ENCODE data around the gene SLC2A13. TPM values are rescaled to one million over a fixed set of nuclear protein-coding genes. Genes with fewer than 3 reads are reported as not detected.

The SLC2A13 gene
- total and polyA plus RNA-seq, 4 donors: 1.9 to 20.2 (median 6.9) TPM

- Histone ChIP-seq H3K4me3 (ENCODE audit: low read depth in 1 of 3, low read length in 3 of 3) (no peak overlapping the region), H3K27ac (ENCODE audit: low read depth in 1 of 2, low read length in 2 of 2) (peak overlapping the region; percentile 87 to 90), H3K9ac (ENCODE audit: low read depth in 1 of 2, low read length in 2 of 2) (peak overlapping the region; percentile 65 to 66), H3K4me1 (ENCODE audit: control insufficient read depth in 4 of 4, insufficient read depth in 4 of 4, low read length in 3 of 4) (peaks cover 2 to 16% (median 10%) of the 10 kb centered on the region in 4 donors), H3K27me3 (ENCODE audit: control insufficient read depth in 4 of 4, insufficient read depth in 4 of 4, low read length in 3 of 4) (no peaks in the 10 kb centered on the region), H3K36me3 (ENCODE audit: control insufficient read depth in 4 of 4, insufficient read depth in 3 of 4, low read depth in 1 of 4, low read length in 3 of 4) (peaks cover 0 to 2% (median 0%) of the 10 kb centered on the region in 4 donors), H3K9me3 (ENCODE audit: control insufficient read depth in 4 of 4, low read length in 3 of 4) (no peaks in the 10 kb centered on the region)
- DNase-seq (ENCODE audit: low spot score): no peak
- TF ChIP-seq RXRA (IDR thresholded peaks at IDR 0.05) (peak in 1 of 2 donors; percentile 54), YY1 (IDR thresholded peaks at IDR 0.05) (peak; percentile 38), HNF4G (IDR thresholded peaks at IDR 0.05) (no peak), GABPA (IDR thresholded peaks at IDR 0.05 in 1 of 2, conservative IDR thresholded peaks at IDR 0.05 in 1 of 2) (no peak), HNF4A (conservative IDR thresholded peaks at IDR 0.05) (peak in 1 of 2 donors; percentile 52), NR2F2 (IDR thresholded peaks at IDR 0.05) (no peak), SP1 (IDR thresholded peaks at IDR 0.05) (peak; percentile 64), FOXA1 (IDR thresholded peaks at IDR 0.05) (peak; percentile 79), MAX (IDR thresholded peaks at IDR 0.05) (no peak), REST (IDR thresholded peaks at IDR 0.05) (peak; percentile 48), CTCF (IDR thresholded peaks at IDR 0.05; ENCODE audit: low read depth, low read length, missing input control) (no peak), ATF3 (IDR thresholded peaks at IDR 0.05) (no peak), TAF1 (conservative IDR thresholded peaks at IDR 0.05) (no peak), RAD21 (IDR thresholded peaks at IDR 0.05) (peak; percentile 54 to 69), FOXA2 (IDR thresholded peaks at IDR 0.05) (peak; percentile 83), JUND (IDR thresholded peaks at IDR 0.05) (peak; percentile 27 to 59), EGR1 (IDR thresholded peaks at IDR 0.05; ENCODE audit: low read depth in 2 of 2) (no peak)
- TF ChIP-seq, protein P1, sequence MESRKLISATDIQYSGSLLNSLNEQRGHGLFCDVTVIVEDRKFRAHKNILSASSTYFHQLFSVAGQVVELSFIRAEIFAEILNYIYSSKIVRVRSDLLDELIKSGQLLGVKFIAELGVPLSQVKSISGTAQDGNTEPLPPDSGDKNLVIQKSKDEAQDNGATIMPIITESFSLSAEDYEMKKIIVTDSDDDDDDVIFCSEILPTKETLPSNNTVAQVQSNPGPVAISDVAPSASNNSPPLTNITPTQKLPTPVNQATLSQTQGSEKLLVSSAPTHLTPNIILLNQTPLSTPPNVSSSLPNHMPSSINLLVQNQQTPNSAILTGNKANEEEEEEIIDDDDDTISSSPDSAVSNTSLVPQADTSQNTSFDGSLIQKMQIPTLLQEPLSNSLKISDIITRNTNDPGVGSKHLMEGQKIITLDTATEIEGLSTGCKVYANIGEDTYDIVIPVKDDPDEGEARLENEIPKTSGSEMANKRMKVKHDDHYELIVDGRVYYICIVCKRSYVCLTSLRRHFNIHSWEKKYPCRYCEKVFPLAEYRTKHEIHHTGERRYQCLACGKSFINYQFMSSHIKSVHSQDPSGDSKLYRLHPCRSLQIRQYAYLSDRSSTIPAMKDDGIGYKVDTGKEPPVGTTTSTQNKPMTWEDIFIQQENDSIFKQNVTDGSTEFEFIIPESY (IDR thresholded peaks at IDR 0.05): peak; percentile 61
- WGBS: 32% methylated on average over 3 of the region's 3 CpGs
Measured at GRCh38 chr12:39824505-39825212, 281.2 kb downstream of the SLC2A13 start.
